H9 (cell line): ENCODE measurements around the gene PRUNE2. TPM values are rescaled to one million over a fixed set of nuclear protein-coding genes. Genes with fewer than 3 reads are reported as not detected.

ENCODE experiments used
- DNase-seq: peaks from one replicate; pipeline ENCODE4 v3.0.0-alpha.2; 2017
- H2AFZ ChIP-seq: one replicate; pipeline ENCODE4 v1.6.1; 2013; ENCODE audit warnings: mild to moderate bottlenecking, low read length, control low read depth, moderate library complexity
- H2AK5ac ChIP-seq: 2 replicates; pipeline ENCODE4 v1.6.1; 2013; ENCODE audit warnings: low read length, control low read depth, mixed read lengths; ENCODE audit not compliant: insufficient read length
- H2BK120ac ChIP-seq: one replicate; pipeline ENCODE4 v1.6.1; 2013; ENCODE audit warnings: low read depth, mild to moderate bottlenecking, low read length, control low read depth, inconsistent platforms; ENCODE audit not compliant: poor library complexity, severe bottlenecking
- H2BK12ac ChIP-seq: 2 replicates; pipeline ENCODE4 v1.6.1; 2013; ENCODE audit warnings: low read length, control low read depth, mixed read lengths, low read depth; ENCODE audit not compliant: insufficient read length
- H2BK15ac ChIP-seq: 2 replicates; pipeline ENCODE4 v1.6.1; 2013; ENCODE audit warnings: low read depth, low read length, control low read depth
- H2BK20ac ChIP-seq: one replicate; pipeline ENCODE4 v1.6.1; 2013; ENCODE audit warnings: low read depth, mild to moderate bottlenecking, low read length, control low read depth, inconsistent platforms; ENCODE audit not compliant: poor library complexity, severe bottlenecking
- H2BK5ac ChIP-seq: 2 replicates; pipeline ENCODE4 v1.6.1; 2013; ENCODE audit warnings: low read length, control low read depth, mixed read lengths; ENCODE audit not compliant: insufficient read length
- H3K14ac ChIP-seq: 2 replicates; pipeline ENCODE4 v1.6.1; 2013; ENCODE audit warnings: low read length, control low read depth; ENCODE audit not compliant: insufficient read depth
- H3K18ac ChIP-seq: 2 replicates; pipeline ENCODE4 v1.6.1; 2013; ENCODE audit warnings: low read depth, mild to moderate bottlenecking, mixed read lengths, low read length, control low read depth; ENCODE audit not compliant: insufficient read length
- H3K23ac ChIP-seq: 2 replicates; pipeline ENCODE4 v1.6.1; 2013; ENCODE audit warnings: low read length, control low read depth, mixed read lengths, low read depth; ENCODE audit not compliant: insufficient read length
- H3K23me2 ChIP-seq: 2 replicates; pipeline ENCODE4 v1.6.1; 2013; ENCODE audit warnings: low read depth, mild to moderate bottlenecking, mixed read lengths, low read length, control low read depth; ENCODE audit not compliant: insufficient read length, poor library complexity, severe bottlenecking
- H3K27ac ChIP-seq: 2 replicates; pipeline ENCODE4 v1.5.1; 2013; ENCODE audit warnings: low read length, control low read depth, mixed read lengths, low read depth; ENCODE audit not compliant: insufficient read length
- H3K27me3 ChIP-seq: 2 replicates; pipeline ENCODE4 v1.6.1; 2013; ENCODE audit warnings: low read length, control low read depth, inconsistent platforms; ENCODE audit not compliant: insufficient read depth
- H3K4ac ChIP-seq: 2 replicates; pipeline ENCODE4 v1.6.1; 2013; ENCODE audit warnings: low read depth, mild to moderate bottlenecking, control low read depth, inconsistent platforms, low read length, moderate library complexity
- H3K4me1 ChIP-seq: 2 replicates; pipeline ENCODE4 v1.6.1; 2013; ENCODE audit warnings: low read length, control low read depth, inconsistent platforms; ENCODE audit not compliant: insufficient read depth
- H3K4me2 ChIP-seq: 2 replicates; pipeline ENCODE4 v1.6.1; 2013; ENCODE audit warnings: low read length, control low read depth, mixed read lengths; ENCODE audit not compliant: insufficient read length, insufficient read depth
- H3K56ac ChIP-seq: 2 replicates; pipeline ENCODE4 v1.6.1; 2013; ENCODE audit warnings: low read depth, mild to moderate bottlenecking, mixed read lengths, low read length, control low read depth; ENCODE audit not compliant: insufficient read length
- H3K79me1 ChIP-seq: 2 replicates; pipeline ENCODE4 v1.6.1; 2013; ENCODE audit warnings: low read depth, mild to moderate bottlenecking, moderate library complexity, low read length, control low read depth, inconsistent platforms; ENCODE audit not compliant: insufficient read depth, poor library complexity, severe bottlenecking
- H3K79me2 ChIP-seq: 2 replicates; pipeline ENCODE4 v1.6.1; 2013; ENCODE audit warnings: low read length, control low read depth, inconsistent platforms; ENCODE audit not compliant: insufficient read depth
- H3K9ac ChIP-seq: 2 replicates; pipeline ENCODE4 v1.6.1; 2013; ENCODE audit warnings: low read length, control low read depth, mixed read lengths; ENCODE audit not compliant: insufficient read length; ENCODE audit errors: extremely low read depth
- H3K9me3 ChIP-seq: one replicate; pipeline ENCODE4 v1.6.1; 2013; ENCODE audit warnings: low read depth, low read length, inconsistent platforms; ENCODE audit not compliant: control insufficient read depth
- H3T11ph ChIP-seq: one replicate; pipeline ENCODE4 v1.6.1; 2013; ENCODE audit warnings: mild to moderate bottlenecking, low read length, control low read depth, inconsistent platforms
- H4K20me1 ChIP-seq: one replicate; pipeline ENCODE4 v1.6.1; 2013; ENCODE audit not compliant: control insufficient read depth, insufficient read length, insufficient read depth
- H4K5ac ChIP-seq: 2 replicates; pipeline ENCODE4 v1.6.1; 2013; ENCODE audit warnings: low read depth, mild to moderate bottlenecking, mixed read lengths, low read length, control low read depth; ENCODE audit not compliant: insufficient read length
- H4K8ac ChIP-seq: replicated peaks from 2 replicates; pipeline ENCODE4 v1.6.1; 2013; ENCODE audit warnings: low read length, control low read depth, mixed read lengths, low read depth; ENCODE audit not compliant: insufficient read length
- H4K91ac ChIP-seq: 2 replicates; pipeline ENCODE4 v1.6.1; 2013; ENCODE audit warnings: low read depth, mild to moderate bottlenecking, moderate library complexity, mixed read lengths, low read length, control low read depth; ENCODE audit not compliant: insufficient read length
- H3K27ac Mint-ChIP-seq, 3 experiments: 2 replicates in 2 of 3; 3 replicates in 1 of 3; pipeline ENCODE4 v1.8.0; 2020 to 2021; ENCODE audit warnings: mixed read lengths in 3 of 3, mild to moderate bottlenecking in 1 of 3, moderate library complexity in 1 of 3
- H3K27me3 Mint-ChIP-seq: 2 replicates; pipeline ENCODE4 v1.8.0; 2021; ENCODE audit warnings: low read depth, mild to moderate bottlenecking, moderate library complexity, mixed read lengths
- H3K36me3 Mint-ChIP-seq, 3 experiments: 2 replicates in 2 of 3; 3 replicates in 1 of 3; pipeline ENCODE4 v1.8.0; 2020 to 2021; ENCODE audit warnings: low read depth in 3 of 3, mixed read lengths in 3 of 3; ENCODE audit not compliant: insufficient read depth in 1 of 3
- H3K4me1 Mint-ChIP-seq, 2 experiments: 2 replicates each; pipeline ENCODE4 v1.8.0; 2020; ENCODE audit warnings: mixed read lengths in 2 of 2
- H3K4me3 Mint-ChIP-seq, 2 experiments: 2 replicates in 1 of 2; 3 replicates in 1 of 2; pipeline ENCODE4 v1.8.0; 2020 to 2021; ENCODE audit warnings: mild to moderate bottlenecking in 2 of 2, mixed read lengths in 2 of 2, moderate library complexity in 1 of 2
- H3K9me3 Mint-ChIP-seq, 2 experiments: 2 replicates in 1 of 2; 3 replicates in 1 of 2; pipeline ENCODE4 v1.8.0; 2020; ENCODE audit warnings: mild to moderate bottlenecking in 2 of 2, mixed read lengths in 2 of 2, moderate library complexity in 1 of 2
- whole genome bisulfite sequencing: extraction: QIAGEN DNeasy Blood & Tissue Kit; methylation state at CpG from one replicate; pipeline ENCODE4 v1.1.7; 2013; ENCODE audit warnings: missing lambda C conversion rate, low lambda C conversion rate, mixed read lengths; ENCODE audit not compliant: insufficient read length; ENCODE audit errors: extremely low coverage; 5-methylcytosine and 5-hydroxymethylcytosine counted together
- total RNA-seq: library from RNA; stranded (reverse); gene quantifications from 2 replicates; pipeline ENCODE4 v1.2.1, GENCODE V29; 2021
- TF ChIP-seq, protein P1 (sequence below): fragments of 200-600 bp; sonication (generic); conservative IDR thresholded peaks from 3 replicates; pipeline ENCODE4 v1.8.0; 2021; ENCODE audit warnings: antibody characterized with exemption, mild to moderate bottlenecking

PRUNE2 gene
- total RNA-seq, 1 experiment from 2014 or later: 12.1 TPM

DNA sequence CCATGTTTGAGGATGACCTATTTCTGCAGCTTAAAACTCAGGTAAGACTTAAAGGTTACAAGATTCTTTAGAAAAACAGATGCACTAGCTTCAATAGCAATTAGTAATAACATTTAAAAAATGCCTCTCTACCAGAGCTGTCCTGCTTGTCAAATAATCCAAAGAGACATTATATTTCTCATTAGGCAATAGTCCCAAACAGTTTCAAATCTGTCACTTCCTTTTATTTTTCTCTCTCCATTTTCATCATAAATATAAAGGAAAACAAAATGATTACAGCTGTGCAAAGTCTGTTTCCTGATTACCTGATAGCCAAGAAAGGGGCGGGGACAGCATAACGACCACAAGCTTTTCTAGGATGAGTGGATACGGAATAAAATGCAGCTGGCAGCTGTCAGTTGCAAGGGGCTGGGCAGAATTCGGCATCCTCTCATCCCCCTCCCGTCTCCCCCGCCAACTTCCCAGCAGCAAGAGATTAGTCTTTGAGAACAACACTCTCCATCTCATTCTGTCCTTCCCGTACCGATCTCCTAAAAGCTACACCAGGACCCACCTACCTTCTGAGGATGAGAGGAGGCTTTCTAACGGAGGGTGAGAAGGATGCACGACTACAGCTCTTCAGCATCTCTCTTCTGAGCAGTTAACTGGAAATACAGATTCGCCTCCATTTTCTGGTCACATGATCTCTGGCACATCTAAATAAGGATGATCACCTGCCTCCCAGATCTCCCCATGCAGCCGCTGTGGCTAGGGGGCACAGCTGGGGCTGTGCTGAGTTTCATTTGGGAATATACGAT is 214.2 kb downstream of the PRUNE2 start:
- Histone ChIP-seq H2BK120ac (no peak overlapping the region), H3K27ac (no peak overlapping the region), H4K5ac (no peak overlapping the region), H2BK20ac (no peak overlapping the region), H3K18ac (no peak overlapping the region), H3K4ac (no peak overlapping the region), H3K79me2 (no peaks in the 10 kb centered on the region), H3K14ac (no peak overlapping the region), H3K23ac (no peak overlapping the region), H2BK15ac (no peak overlapping the region), H3K56ac (no peak overlapping the region), H3T11ph (no peak overlapping the region), H3K27me3 (peaks cover 6% of the 10 kb centered on the region; the same call in 1 of the 2 replicates), H2AK5ac (no peak overlapping the region), H3K9me3 (no peaks in the 10 kb centered on the region), H3K4me1 (no peaks in the 10 kb centered on the region), H3K9ac (peak overlapping the region; percentile 8), H4K91ac (no peak overlapping the region), H3K4me2 (peak overlapping the region; percentile 13), H3K23me2 (no peaks in the 10 kb centered on the region), H2BK12ac (no peak overlapping the region), H2AFZ (no peak overlapping the region), H4K8ac (peak overlapping the region; percentile 53), H2BK5ac (no peak overlapping the region), H4K20me1 (no peaks in the 10 kb centered on the region), H3K79me1 (no peaks in the 10 kb centered on the region)
- Mint-ChIP-seq H3K4me3 (peak overlapping the region; percentile 62 to 80), H3K36me3 (no peaks in the 10 kb centered on the region), H3K9me3 (no peaks in the 10 kb centered on the region), H3K27me3 (peaks cover 45% of the 10 kb centered on the region), H3K4me1 (peaks cover 34 to 37% of the 10 kb centered on the region in 2 experiments), H3K27ac (peak overlapping the region in 1 of 3 experiments; percentile 13; a peak in 2 of 7 replicates)
- no peak for DNase-seq
- WGBS: no CpG with 5 or more reads among the region's 13 CpGs
- TF ChIP-seq, protein P1, sequence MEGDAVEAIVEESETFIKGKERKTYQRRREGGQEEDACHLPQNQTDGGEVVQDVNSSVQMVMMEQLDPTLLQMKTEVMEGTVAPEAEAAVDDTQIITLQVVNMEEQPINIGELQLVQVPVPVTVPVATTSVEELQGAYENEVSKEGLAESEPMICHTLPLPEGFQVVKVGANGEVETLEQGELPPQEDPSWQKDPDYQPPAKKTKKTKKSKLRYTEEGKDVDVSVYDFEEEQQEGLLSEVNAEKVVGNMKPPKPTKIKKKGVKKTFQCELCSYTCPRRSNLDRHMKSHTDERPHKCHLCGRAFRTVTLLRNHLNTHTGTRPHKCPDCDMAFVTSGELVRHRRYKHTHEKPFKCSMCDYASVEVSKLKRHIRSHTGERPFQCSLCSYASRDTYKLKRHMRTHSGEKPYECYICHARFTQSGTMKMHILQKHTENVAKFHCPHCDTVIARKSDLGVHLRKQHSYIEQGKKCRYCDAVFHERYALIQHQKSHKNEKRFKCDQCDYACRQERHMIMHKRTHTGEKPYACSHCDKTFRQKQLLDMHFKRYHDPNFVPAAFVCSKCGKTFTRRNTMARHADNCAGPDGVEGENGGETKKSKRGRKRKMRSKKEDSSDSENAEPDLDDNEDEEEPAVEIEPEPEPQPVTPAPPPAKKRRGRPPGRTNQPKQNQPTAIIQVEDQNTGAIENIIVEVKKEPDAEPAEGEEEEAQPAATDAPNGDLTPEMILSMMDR: no peak
